Left forelimb (tissue), 1 donor: ENCODE results near the gene TMIGD1.

Experiments used
- DNase-seq: peaks from one replicate; pipeline ENCODE4 v3.0.0-alpha.2; 2018; ENCODE audit warnings: low spot score

TMIGD1 gene

GRCh38 chr17:30333503-30334360 is at the start of gene TMIGD1:
Gene TMIGD1 (minus strand): TSS chr17:30334057. CDS start chr17:30332133, 1,924 bp downstream.
- no peak for DNase-seq

GRCh38 chr17:30382345-30382744 is 48.5 kb upstream of the TMIGD1 start:
- no peak for DNase-seq

GRCh38 chr17:30381340-30381659 is 47.4 kb upstream of the TMIGD1 start:
- DNase-seq = no peak

- DNase-seq = no peak
Measured at GRCh38 chr17:30380643-30381339, 46.9 kb upstream of the TMIGD1 start.

GRCh38 chr17:30379903-30380381 is 46.1 kb upstream of the TMIGD1 start:
- no peak for DNase-seq

GRCh38 chr17:30379303-30379902 is 45.5 kb upstream of the TMIGD1 start:
- DNase-seq = no peak

- DNase-seq = peak; percentile 98
Measured at GRCh38 chr17:30378825-30379302, 45.0 kb upstream of the TMIGD1 start, which contains the start of gene CPD. Gene CPD (plus strand): TSS chr17:30378927. CDS start chr17:30378981, 54 bp downstream.

- no peak for DNase-seq
Measured at GRCh38 chr17:30378241-30378824, 44.5 kb upstream of the TMIGD1 start.

- no peak for DNase-seq
Measured at GRCh38 chr17:30377574-30378240, 43.9 kb upstream of the TMIGD1 start.

- no peak for DNase-seq
Measured at GRCh38 chr17:30376621-30377452, 43.0 kb upstream of the TMIGD1 start.

- no peak for DNase-seq
Measured at GRCh38 chr17:30375661-30376060, 41.8 kb upstream of the TMIGD1 start.

- no peak for DNase-seq
Measured at GRCh38 chr17:30372755-30373154, 38.9 kb upstream of the TMIGD1 start.

- DNase-seq = no peak
Measured at GRCh38 chr17:30369995-30370394, 36.1 kb upstream of the TMIGD1 start.

GRCh38 chr17:30368912-30369720 is 35.3 kb upstream of the TMIGD1 start:
- DNase-seq = no peak

GRCh38 chr17:30366536-30366935 is 32.7 kb upstream of the TMIGD1 start:
- DNase-seq = no peak

- DNase-seq = no peak
Measured at GRCh38 chr17:30363715-30364202, 29.9 kb upstream of the TMIGD1 start.

- DNase-seq = no peak
Measured at GRCh38 chr17:30361766-30362279, 28.0 kb upstream of the TMIGD1 start.

GRCh38 chr17:30360086-30360808 is 26.4 kb upstream of the TMIGD1 start:
- DNase-seq = no peak
